AG10803 (cell line): ENCODE data around the gene TANC1.

Source experiments
- DNase-seq: peaks from one replicate; pipeline ENCODE4 v3.0.0; 2010; ENCODE audit warnings: low read depth
- H3K4me3 ChIP-seq: 2 replicates; pipeline ENCODE4 v1.5.1; 2011; ENCODE audit warnings: mild to moderate bottlenecking, low read length, control low read depth
- CTCF ChIP-seq: conservative IDR thresholded peaks from 2 replicates; pipeline ENCODE4 v1.5.1; 2011; ENCODE audit warnings: mild to moderate bottlenecking, low read length, control low read depth, inconsistent platforms

Gene TANC1

GRCh38 chr2:158999458-158999857 is 31.0 kb downstream of the TANC1 start:
- DNase-seq, result peak; percentile 36
- TF ChIP-seq CTCF, result no peak
- H3K4me3 ChIP-seq, result no peak overlapping the region

- DNase-seq, result no peak
- no peak for TF ChIP-seq CTCF
- H3K4me3 ChIP-seq, result no peak overlapping the region
Measured at GRCh38 chr2:159000072-159000471, 31.6 kb downstream of the TANC1 start.

DNA sequence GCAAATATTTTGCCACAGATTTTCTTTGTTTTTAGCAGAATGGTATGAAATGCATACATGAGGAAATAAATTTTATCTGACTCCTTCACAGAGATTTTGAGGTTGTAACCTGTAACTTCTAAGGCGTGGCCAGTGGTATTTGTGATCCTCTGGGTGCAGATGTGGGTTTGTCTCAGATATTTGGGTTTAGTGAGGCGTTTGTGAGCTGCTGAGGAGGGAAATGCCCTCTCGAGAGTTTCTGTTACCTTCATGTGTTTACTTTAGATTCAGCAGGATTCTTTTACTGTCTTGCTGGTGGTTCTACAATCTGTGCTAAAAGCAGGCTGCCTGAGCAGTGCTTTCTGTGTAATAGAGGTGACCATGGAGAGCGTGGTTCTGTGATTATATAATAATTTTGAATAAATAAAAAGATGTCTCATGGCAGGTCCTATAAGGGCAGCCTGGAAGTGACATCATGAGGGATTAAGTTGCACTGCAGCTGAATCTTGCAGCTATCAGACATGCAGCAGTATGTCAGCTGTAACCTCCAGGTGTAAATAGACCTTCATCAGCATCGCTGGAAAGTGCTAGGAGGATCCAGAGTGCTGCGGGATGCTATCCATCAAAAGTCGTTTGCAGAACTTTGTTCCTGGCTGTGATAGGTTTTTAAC is 34.1 kb downstream of the TANC1 start:
- no peak for DNase-seq
- no peak for TF ChIP-seq CTCF
- H3K4me3 ChIP-seq, result no peak overlapping the region

GRCh38 chr2:159003555-159003954 is 35.1 kb downstream of the TANC1 start:
- no peak for DNase-seq
- no peak for TF ChIP-seq CTCF

GRCh38 chr2:159004849-159005248 is 36.4 kb downstream of the TANC1 start:
- no peak for TF ChIP-seq CTCF
- no peak for DNase-seq
- no peak overlapping the region for H3K4me3 ChIP-seq

More at GRCh38 chr2:159003555-159003954, 35.1 kb downstream of the TANC1 start:
- H3K4me3 ChIP-seq, result no peak overlapping the region

GRCh38 chr2:159009940-159010339 is 41.5 kb downstream of the TANC1 start:
- TF ChIP-seq CTCF, result no peak
- peak; percentile 41 for DNase-seq
- H3K4me3 ChIP-seq, result no peak overlapping the region

DNA sequence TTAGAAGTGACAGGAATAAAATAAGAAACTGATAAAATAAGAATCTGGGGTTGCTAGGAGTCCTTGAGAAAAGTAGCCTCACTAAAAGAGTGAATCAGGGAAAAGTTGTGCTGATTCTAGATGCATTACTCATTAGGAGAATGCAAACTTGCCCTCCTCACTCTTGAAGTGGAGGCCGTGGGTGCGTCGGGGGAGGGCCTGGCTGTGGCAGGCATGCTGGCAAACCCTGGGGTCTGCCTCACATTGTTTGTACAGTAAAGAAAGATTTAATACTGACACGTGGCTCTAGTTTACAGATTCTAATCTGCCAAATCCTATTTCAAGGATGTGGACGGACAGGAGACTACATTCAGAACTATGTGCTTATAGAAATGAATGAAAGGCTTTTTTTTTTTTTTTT is 41.9 kb downstream of the TANC1 start:
- H3K4me3 ChIP-seq, result no peak overlapping the region
- DNase-seq, result peak; percentile 67
- TF ChIP-seq CTCF, result no peak
